ENCODE data around the gene RUFY1.
"Not testable (repeated sequence)": the region's sequence is repeated elsewhere in the genome, so short reads cannot be mapped to it uniquely, and the experiment has no call there.

Gene RUFY1

DNA sequence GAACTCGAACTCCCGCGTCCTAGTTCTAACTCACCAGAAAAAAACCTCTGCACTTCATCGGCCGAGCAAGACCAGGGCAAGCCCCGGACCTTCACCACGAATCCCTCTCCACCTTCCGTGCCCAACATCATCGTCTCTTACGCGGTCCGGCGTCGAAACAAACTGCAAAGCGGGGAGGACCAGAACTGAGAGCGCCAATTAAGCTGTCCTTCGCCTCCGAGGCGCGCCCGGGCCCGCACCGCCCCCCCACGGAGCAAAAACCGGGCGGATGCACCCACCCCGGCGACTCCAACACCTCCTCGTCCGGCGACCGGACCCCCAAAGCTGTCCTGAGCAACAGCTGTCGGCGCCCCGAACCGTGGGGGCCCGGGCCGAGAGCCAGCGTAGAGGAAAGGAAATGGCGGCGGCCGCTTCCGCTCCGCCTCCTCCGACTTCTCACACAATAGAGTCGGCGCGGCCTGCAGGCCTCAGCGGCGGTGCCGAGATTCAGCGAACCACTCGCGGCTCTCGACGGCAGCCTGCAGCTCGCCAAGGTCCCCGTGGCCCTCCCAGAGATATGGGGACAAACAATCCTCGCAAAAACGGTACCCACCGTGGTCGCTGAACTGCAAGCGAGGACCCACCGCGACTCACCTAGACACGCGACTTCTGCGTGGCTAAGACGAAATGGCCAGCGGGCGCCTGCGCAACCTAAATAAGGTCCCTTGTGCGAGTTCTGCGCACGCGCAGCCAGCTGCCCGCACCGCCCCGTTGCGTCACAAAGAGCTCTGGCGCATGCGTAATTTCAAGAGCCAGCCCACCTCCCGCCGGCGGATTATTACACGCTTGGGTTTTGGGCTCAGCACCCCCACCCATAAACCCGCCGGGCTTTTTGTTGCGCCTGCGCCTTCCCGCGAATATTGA lies 72.9 kb downstream of the RUFY1 start, which contains the start of gene HNRNPH1:
HNRNPH1 (minus strand) TSS at position 669 of the 903 bp plus-strand sequence; CDS start at position 131, 538 bp downstream.
- DNase-seq = peak; percentile 99

- peak; percentile 72 for DNase-seq
These were observed 73.8 kb downstream of the RUFY1 start for GRCh38 chr5:179623906-179624741.

DNA sequence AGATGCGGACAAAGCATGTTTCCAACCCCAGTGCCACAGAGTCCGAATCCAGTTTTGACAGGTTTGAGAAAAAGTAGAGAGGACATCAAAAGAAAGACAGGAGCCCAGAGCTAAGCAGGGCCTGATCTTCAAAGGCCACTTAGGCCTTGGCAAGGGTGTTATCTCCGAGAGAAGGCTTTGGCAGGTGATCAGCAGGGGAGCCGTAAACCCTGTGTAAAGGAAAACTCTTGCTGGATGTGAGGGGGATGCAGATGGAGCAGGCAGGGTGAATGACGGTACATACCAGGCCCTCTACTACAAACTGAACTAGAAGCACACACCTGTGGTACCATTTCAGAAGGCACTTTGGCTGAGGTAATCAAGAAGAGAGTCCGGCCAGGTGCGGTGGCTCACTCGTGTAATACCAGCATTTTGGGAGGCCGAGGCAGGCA lies 74.5 kb downstream of the RUFY1 start:
- DNase-seq = no peak

GRCh38 chr5:179633501-179634369 lies 83.4 kb downstream of the RUFY1 start:
- DNase-seq = not testable (repeated sequence)

DNA sequence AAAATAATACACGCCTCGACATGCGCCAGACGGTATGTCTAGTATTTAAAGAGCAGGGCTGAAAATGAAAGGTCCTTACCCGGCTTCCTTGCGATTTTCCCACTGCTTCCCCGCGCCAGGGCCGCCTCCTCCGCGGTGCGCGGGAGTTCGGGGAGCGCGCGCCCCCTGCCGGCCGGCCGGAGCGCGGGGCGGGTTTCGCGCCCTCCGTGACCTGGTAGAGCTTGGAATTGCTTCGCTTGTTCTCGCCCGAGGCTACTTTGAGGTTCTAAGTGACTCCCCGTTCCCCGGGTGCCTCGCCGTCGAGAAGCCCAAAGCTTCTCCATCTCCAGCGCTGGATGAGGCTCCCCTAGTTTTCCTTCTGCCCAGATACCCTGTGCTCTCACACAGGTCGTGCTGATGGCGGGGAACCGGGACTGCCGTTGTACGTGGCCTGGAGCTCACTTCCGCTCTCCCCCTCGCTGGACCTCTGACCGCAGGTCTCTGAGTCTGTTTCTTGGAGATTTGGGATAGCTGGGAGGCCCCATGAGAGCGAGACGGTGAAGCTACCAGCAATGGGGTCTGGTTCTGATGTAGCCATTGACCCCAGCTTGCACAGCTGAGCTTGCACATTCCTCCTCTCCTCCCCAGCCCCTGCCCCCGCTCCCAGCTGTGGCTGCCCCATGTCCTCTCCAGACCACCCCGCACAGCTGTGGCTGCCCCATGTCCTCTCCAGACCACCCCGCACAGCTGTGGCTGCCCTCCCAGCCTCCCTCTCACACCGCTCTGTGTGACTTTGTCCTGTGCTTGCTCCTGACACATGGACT lies 84.2 kb downstream of the RUFY1 start:
- not testable (repeated sequence) for DNase-seq

DNA sequence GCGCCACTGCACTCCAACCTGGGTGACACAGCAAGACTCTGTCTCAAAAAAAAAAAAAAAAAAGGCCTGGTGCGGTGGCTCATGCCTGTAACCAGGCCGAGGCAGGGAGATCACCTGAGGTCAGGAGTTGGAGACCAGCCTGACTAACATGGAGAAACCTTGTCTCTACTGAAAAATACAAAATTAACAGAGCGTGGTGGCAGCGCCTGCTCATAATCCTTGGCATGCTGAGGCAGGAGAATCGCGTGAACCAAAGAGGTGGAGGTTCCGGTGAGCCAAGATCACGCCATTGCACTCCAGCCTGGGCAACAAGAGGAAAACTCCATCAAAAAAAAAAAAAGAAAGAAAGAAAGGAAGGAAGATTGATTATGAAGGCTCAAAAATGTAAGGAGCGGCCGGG lies 88.9 kb downstream of the RUFY1 start:
- DNase-seq = not testable (repeated sequence)

- not testable (repeated sequence) for DNase-seq
These were observed 91.4 kb downstream of the RUFY1 start for GRCh38 chr5:179641745-179642144.

- not testable (repeated sequence) for DNase-seq
These were observed 92.3 kb downstream of the RUFY1 start for GRCh38 chr5:179642626-179643025.

- DNase-seq = not testable (repeated sequence)
These were observed 93.0 kb downstream of the RUFY1 start for GRCh38 chr5:179643141-179643920.

DNA sequence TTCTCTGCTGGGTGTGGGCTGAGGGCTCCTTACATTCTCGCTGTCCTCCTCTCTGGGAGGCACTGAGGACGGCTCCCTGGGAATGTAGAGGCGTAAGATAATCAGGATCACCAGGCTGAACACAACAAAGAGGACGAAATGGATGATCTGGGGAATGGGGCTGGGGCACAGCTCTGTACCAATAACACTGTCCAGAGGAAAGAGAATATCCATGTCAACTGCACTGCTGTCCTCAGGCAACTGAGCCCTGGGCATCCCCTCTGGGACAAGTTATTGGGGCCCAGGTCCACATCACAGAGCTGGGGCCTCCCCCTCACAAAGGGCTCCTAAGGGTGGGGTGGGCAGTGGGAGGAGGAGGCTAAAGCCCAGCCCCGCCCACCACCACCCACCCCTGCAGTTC lies 94.4 kb downstream of the RUFY1 start:
- DNase-seq = not testable (repeated sequence)

- DNase-seq = no peak
These were observed 98.1 kb downstream of the RUFY1 start for GRCh38 chr5:179648410-179648809.

GRCh38 chr5:179649166-179649703 lies 98.9 kb downstream of the RUFY1 start:
- not testable (repeated sequence) for DNase-seq

DNA sequence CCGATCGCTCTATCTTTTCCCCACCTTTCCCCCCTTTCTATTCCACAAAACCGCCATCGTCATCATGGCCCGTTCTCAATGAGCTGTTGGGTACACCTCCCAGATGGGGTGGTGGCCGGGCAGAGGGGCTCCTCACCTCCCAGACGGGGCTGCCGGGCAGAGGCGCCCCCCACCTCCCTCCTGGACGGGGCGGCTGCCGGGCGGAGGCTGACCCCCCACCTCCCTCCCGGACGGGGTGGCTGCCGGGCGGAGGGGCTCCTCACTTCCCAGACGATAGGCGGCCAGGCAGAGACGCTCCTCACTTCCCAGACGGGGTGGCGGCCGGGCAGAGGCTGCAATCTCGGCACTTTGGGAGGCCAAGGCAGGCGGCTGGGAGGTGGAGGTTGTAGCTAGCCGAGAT lies 99.9 kb downstream of the RUFY1 start:
- not testable (repeated sequence) for DNase-seq

- not testable (repeated sequence) for DNase-seq
These were observed 102.8 kb downstream of the RUFY1 start for GRCh38 chr5:179653135-179653534.

GRCh38 chr5:179657302-179658178 lies 107.2 kb downstream of the RUFY1 start:
- not testable (repeated sequence) for DNase-seq

DNA sequence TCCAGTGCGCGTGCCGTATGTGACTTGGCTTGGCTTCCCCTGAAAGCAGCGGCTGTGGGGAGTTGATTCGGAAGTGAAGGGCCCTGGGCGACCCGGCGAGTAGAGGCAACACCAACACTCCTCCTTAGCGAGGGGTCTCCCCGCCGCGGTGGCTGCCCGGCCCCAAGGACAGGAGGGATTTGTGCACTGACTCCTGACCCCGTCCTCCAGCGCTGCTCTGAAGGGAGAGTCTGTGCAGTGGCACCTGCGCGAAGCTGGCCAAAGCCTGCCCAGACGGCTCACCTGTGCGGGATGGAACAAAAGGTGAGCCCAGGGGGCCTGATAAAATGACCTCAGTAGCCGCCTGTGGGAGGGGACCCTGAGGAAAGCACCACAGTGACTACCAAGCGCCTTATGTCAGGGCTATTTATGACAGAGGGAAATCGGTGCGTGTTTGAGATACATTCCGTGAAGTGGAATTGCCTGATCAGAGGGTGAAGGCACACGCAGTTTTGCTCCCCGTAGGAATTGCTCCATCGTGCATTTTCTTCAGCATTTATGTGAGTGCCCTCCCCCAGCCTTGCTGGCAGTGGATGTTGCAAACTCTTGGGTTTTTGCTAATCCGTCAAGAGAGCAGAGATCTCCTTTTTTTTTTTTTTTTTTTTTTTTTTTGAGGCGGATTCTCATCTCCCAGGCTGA lies 108.0 kb downstream of the RUFY1 start:
- not testable (repeated sequence) for DNase-seq
